ENCODE results near the gene THSD4.

- TF ChIP-seq MAFK (IDR thresholded peaks at IDR 0.05; ENCODE audit: partially characterized antibody) = no peak
- TF ChIP-seq BCL3 (IDR thresholded peaks at IDR 0.05) = no peak
- TF ChIP-seq CTCF (IDR thresholded peaks at IDR 0.05) = no peak
- no peak for TF ChIP-seq MYC (IDR thresholded peaks at IDR 0.05; ENCODE audit: borderline replicate concordance, low read length)
- no peak for TF ChIP-seq CHD2 (IDR thresholded peaks at IDR 0.05; ENCODE audit: low read length, partially characterized antibody)
- TF ChIP-seq POLR2A (IDR thresholded peaks at IDR 0.05; ENCODE audit: low read length) = no peak
- no peak for TF ChIP-seq RAD21 (conservative IDR thresholded peaks at IDR 0.05 in 1 of 2, IDR thresholded peaks at IDR 0.05 in 1 of 2)
- no peak for TF ChIP-seq JUN (IDR thresholded peaks at IDR 0.05)
- TF ChIP-seq KDM1A (IDR thresholded peaks at IDR 0.05; ENCODE audit: low read depth) = no peak
- TF ChIP-seq EP300 (IDR thresholded peaks at IDR 0.05) = no peak
- TF ChIP-seq RCOR1 (IDR thresholded peaks at IDR 0.05; ENCODE audit: low read depth, low read length) = no peak
Measured at GRCh38 chr15:71697236-71697635, 582.0 kb downstream of the THSD4 start.

Measured in A549 (cell line).